ENCODE results near the gene BMPR1A. TPM values are rescaled to one million over a fixed set of nuclear protein-coding genes. Genes with fewer than 3 reads are reported as not detected.
"Not testable (repeated sequence)": the region's sequence is repeated elsewhere in the genome, so short reads cannot be mapped to it uniquely, and the experiment has no call there.

BMPR1A gene
- total and polyA plus RNA-seq, 2 of the 4 experiments (the other 2 are of a cell fraction): 15.9 to 93.7 TPM

- TF ChIP-seq RFX5 (IDR thresholded peaks at IDR 0.05; ENCODE audit: low read depth, low read length) (no peak), NFE2L2 (IDR thresholded peaks at IDR 0.05; ENCODE audit: low read depth, low read length) (no peak), RCOR1 (IDR thresholded peaks at IDR 0.05; ENCODE audit: insufficient replicate concordance, low read length) (no peak), BHLHE40 (IDR thresholded peaks at IDR 0.05; ENCODE audit: low read depth, low read length) (no peak), RAD21 (IDR thresholded peaks at IDR 0.05; ENCODE audit: low read length) (no peak), POLR2A (IDR thresholded peaks at IDR 0.05; ENCODE audit: low read depth, low read length) (no peak), FOS (IDR thresholded peaks at IDR 0.05; ENCODE audit: low read depth, low read length) (no peak), USF2 (IDR thresholded peaks at IDR 0.05; ENCODE audit: low read depth, low read length) (no peak)
- no peak overlapping the region for H3K4me3 ChIP-seq (ENCODE audit: insufficient read depth, low read depth, low read length)
- no peaks in the 10 kb centered on the region for H3K36me3 ChIP-seq (ENCODE audit: control insufficient read depth, insufficient read depth, low read length)
- H3K79me1 ChIP-seq (ENCODE audit: low read depth in 1 of 2, low read length in 2 of 2): no peaks in the 10 kb centered on the region
- no peak overlapping the region for H2BK120ac ChIP-seq (ENCODE audit: low read depth, low read length)
- H4K5ac ChIP-seq (ENCODE audit: low read depth, low read length): no peak overlapping the region
- no peaks in the 10 kb centered on the region for H3K27me3 ChIP-seq (ENCODE audit: control insufficient read depth, insufficient read depth, low read length)
- no CpG with 5 or more reads among the region's 4 CpGs for WGBS, 2 experiments (ENCODE audit: extremely low coverage in 2 of 2, insufficient read length in 1 of 2)
- no peak overlapping the region for H2AK9ac ChIP-seq (replicated peaks; ENCODE audit: low read depth, low read length, poor library complexity)
- intact Hi-C loops (cut with micrococcal nuclease) (no loop called here), dilution Hi-C loops (cut with HindIII; ENCODE audit: low sequenced_read_pairs, unreplicated experiment) (no loop called here), in situ Hi-C loops (cut with MboI; ENCODE audit: low sequenced_read_pairs) (no loop called here)
- H3K56ac ChIP-seq (ENCODE audit: extremely low read depth, insufficient read depth, low read length): no peak overlapping the region
- no peak overlapping the region for H4K8ac ChIP-seq (ENCODE audit: low read depth in 2 of 2, low read length in 2 of 2)
- H4K20me1 ChIP-seq (ENCODE audit: insufficient read depth, low read length): no peaks in the 10 kb centered on the region
- H3K9me3 ChIP-seq (ENCODE audit: control insufficient read depth, insufficient read depth, low read length): no peaks in the 10 kb centered on the region
- no peak overlapping the region for H3K4ac ChIP-seq (ENCODE audit: low read depth, low read length)
- H3K4me1 ChIP-seq (ENCODE audit: control insufficient read depth, insufficient read depth, low read length): no peaks in the 10 kb centered on the region; the same call in none of the 2 replicates
- H3K4me2 ChIP-seq (ENCODE audit: low read depth, low read length): no peak overlapping the region
- DNase-seq (no peak), ATAC-seq (ENCODE audit: low read depth) (no peak)
- POLR2A ChIA-PET (ENCODE audit: unreplicated experiment): no interaction called here
- peaks cover 7% of the 10 kb centered on the region; the same call in 1 of the 2 replicates for H3K9me1 ChIP-seq (ENCODE audit: insufficient read depth, low read length)
- H2BK15ac ChIP-seq (ENCODE audit: low read depth, low read length): no peak overlapping the region
- H2BK20ac ChIP-seq (ENCODE audit: low read depth, low read length): no peak overlapping the region
- no TSS peak for BruUV-seq (replicated peaks)
- no peak overlapping the region for H3K23ac ChIP-seq (ENCODE audit: low read depth, low read length)
- H3K9ac ChIP-seq (ENCODE audit: low read depth, low read length): no peak overlapping the region
- CTCF ChIA-PET: interaction anchor here (1.3 kb wide), 1 partner anchor 19 kb away, joined by 3 read pairs; no protein-coding TSS in a partner anchor
- H3K14ac ChIP-seq (replicated peaks; ENCODE audit: low read depth, low read length): no peak overlapping the region
- no peak overlapping the region for H2AK5ac ChIP-seq (ENCODE audit: low read depth, low read length)
- no peak overlapping the region for H2BK5ac ChIP-seq (ENCODE audit: low read depth, low read length, poor library complexity, severe bottlenecking)
- no peak overlapping the region for H3K27ac ChIP-seq (ENCODE audit: insufficient read depth, low read length)
- H4K91ac ChIP-seq (ENCODE audit: insufficient read depth, low read depth, low read length): no peak overlapping the region
- H3K18ac ChIP-seq (ENCODE audit: low read depth, low read length): no peak overlapping the region
- no peak overlapping the region for H2AFZ ChIP-seq (replicated peaks; ENCODE audit: low read length, poor library complexity)
These were observed 22.0 kb upstream of the BMPR1A start for GRCh38 chr10:86734207-86734988.

GRCh38 chr10:86735278-86735677 lies 21.1 kb upstream of the BMPR1A start:
- H3K27me3 ChIP-seq (ENCODE audit: control insufficient read depth, insufficient read depth, low read length); H2AK5ac ChIP-seq (ENCODE audit: low read depth, low read length); H4K8ac ChIP-seq (ENCODE audit: low read depth in 2 of 2, low read length in 2 of 2); H4K5ac ChIP-seq (ENCODE audit: low read depth, low read length); H3K79me1 ChIP-seq (ENCODE audit: low read depth in 1 of 2, low read length in 2 of 2); BruUV-seq (replicated peaks); H3K27ac ChIP-seq (ENCODE audit: insufficient read depth, low read length); H4K20me1 ChIP-seq (ENCODE audit: insufficient read depth, low read length); in situ Hi-C loops (cut with MboI; ENCODE audit: low sequenced_read_pairs); H2BK15ac ChIP-seq (ENCODE audit: low read depth, low read length); H2BK120ac ChIP-seq (ENCODE audit: low read depth, low read length); ATAC-seq (ENCODE audit: low read depth); H3K9me3 ChIP-seq (ENCODE audit: control insufficient read depth, insufficient read depth, low read length); H3K4me2 ChIP-seq (ENCODE audit: low read depth, low read length); H2BK5ac ChIP-seq (ENCODE audit: low read depth, low read length, poor library complexity, severe bottlenecking); H3K9ac ChIP-seq (ENCODE audit: low read depth, low read length); DNase-seq; dilution Hi-C loops (cut with HindIII; ENCODE audit: low sequenced_read_pairs, unreplicated experiment); POLR2A ChIA-PET (ENCODE audit: unreplicated experiment); intact Hi-C loops (cut with micrococcal nuclease); H3K4me3 ChIP-seq (ENCODE audit: insufficient read depth, low read depth, low read length); H3K36me3 ChIP-seq (ENCODE audit: control insufficient read depth, insufficient read depth, low read length); H3K4ac ChIP-seq (ENCODE audit: low read depth, low read length); H3K23ac ChIP-seq (ENCODE audit: low read depth, low read length); H3K14ac ChIP-seq (replicated peaks; ENCODE audit: low read depth, low read length); H2AFZ ChIP-seq (replicated peaks; ENCODE audit: low read length, poor library complexity); H4K91ac ChIP-seq (ENCODE audit: insufficient read depth, low read depth, low read length); H3K4me1 ChIP-seq (ENCODE audit: control insufficient read depth, insufficient read depth, low read length); H3K18ac ChIP-seq (ENCODE audit: low read depth, low read length); H3K9me1 ChIP-seq (ENCODE audit: insufficient read depth, low read length); H2AK9ac ChIP-seq (replicated peaks; ENCODE audit: low read depth, low read length, poor library complexity); H3K56ac ChIP-seq (ENCODE audit: extremely low read depth, insufficient read depth, low read length); H2BK20ac ChIP-seq (ENCODE audit: low read depth, low read length): not testable (repeated sequence)
- CTCF ChIA-PET: interaction anchor here (0.6 kb wide), 1 partner anchor 29 kb away, joined by 7 read pairs; no protein-coding TSS in a partner anchor
- no CpG with 5 or more reads among the region's 4 CpGs for WGBS, 2 experiments (ENCODE audit: extremely low coverage in 2 of 2, insufficient read length in 1 of 2)
